Measurements from ENCODE around the gene ERVW-1.

DNA sequence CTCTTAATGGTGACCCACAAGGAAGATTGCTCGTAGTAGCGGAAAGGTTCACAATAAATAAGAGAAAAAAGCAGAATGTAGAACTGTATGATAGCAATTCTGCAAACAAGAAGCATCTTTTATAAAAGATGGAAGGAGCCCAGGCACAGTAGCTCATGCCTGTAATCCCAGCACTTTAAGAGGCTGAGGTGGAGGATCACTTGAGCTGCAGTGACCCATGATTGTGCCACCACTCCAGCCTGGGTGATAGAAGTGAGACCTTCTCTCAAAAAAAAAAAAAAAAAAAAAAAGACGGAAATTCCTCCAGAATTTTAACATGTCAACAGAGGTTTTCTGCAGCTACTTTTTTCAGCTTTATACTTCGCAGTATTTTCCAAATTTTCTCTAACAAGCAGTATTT lies 17.2 kb downstream of the ERVW-1 start:
- TF ChIP-seq, protein P1, sequence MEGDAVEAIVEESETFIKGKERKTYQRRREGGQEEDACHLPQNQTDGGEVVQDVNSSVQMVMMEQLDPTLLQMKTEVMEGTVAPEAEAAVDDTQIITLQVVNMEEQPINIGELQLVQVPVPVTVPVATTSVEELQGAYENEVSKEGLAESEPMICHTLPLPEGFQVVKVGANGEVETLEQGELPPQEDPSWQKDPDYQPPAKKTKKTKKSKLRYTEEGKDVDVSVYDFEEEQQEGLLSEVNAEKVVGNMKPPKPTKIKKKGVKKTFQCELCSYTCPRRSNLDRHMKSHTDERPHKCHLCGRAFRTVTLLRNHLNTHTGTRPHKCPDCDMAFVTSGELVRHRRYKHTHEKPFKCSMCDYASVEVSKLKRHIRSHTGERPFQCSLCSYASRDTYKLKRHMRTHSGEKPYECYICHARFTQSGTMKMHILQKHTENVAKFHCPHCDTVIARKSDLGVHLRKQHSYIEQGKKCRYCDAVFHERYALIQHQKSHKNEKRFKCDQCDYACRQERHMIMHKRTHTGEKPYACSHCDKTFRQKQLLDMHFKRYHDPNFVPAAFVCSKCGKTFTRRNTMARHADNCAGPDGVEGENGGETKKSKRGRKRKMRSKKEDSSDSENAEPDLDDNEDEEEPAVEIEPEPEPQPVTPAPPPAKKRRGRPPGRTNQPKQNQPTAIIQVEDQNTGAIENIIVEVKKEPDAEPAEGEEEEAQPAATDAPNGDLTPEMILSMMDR (IDR thresholded peaks at IDR 0.05; ENCODE audit: low read length): no peak
- TF ChIP-seq EZH2 (optimal IDR thresholded peaks at IDR 0.05; ENCODE audit: low read depth, low read length) (no peak), EZH2phosphoT487 (IDR thresholded peaks at IDR 0.05; ENCODE audit: low read length) (no peak)
